ENCODE measurements around the gene SMAP1. TPM values are rescaled to one million over a fixed set of nuclear protein-coding genes. Genes with fewer than 3 reads are reported as not detected.

Gene SMAP1
- total and polyA plus RNA-seq, 9 of the 15 experiments (the other 6 are each of a cell fraction or from before 2014, with no cell fraction given) = 11.4 to 26.4 (median 15.5) TPM

- TF ChIP-seq, protein P1, sequence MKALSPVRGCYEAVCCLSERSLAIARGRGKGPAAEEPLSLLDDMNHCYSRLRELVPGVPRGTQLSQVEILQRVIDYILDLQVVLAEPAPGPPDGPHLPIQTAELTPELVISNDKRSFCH (CRISPR knock-in tag; IDR thresholded peaks at IDR 0.05) = no peak
- TF ChIP-seq, protein P1 (tag; IDR thresholded peaks at IDR 0.05) = no peak
- TF ChIP-seq, protein P2, sequence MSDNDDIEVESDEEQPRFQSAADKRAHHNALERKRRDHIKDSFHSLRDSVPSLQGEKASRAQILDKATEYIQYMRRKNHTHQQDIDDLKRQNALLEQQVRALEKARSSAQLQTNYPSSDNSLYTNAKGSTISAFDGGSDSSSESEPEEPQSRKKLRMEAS (CRISPR knock-in tag; IDR thresholded peaks at IDR 0.05) = no peak
- TF ChIP-seq HNRNPH1 (optimal IDR thresholded peaks at IDR 0.05; ENCODE audit: low read depth, low read length) = no peak
- no peak for TF ChIP-seq ELF4 (CRISPR knock-in tag; IDR thresholded peaks at IDR 0.05)
- TF ChIP-seq POLR2AphosphoS5 (IDR thresholded peaks at IDR 0.05; ENCODE audit: control insufficient read depth, insufficient read depth, low read depth, low read length) = no peak
- TF ChIP-seq MAFG (tag; conservative IDR thresholded peaks at IDR 0.05) = no peak
- no peak; the same call in 1 of the 2 replicates for TF ChIP-seq GABPA (tag; conservative IDR thresholded peaks at IDR 0.05; ENCODE audit: low read depth)
These were observed 16.3 kb upstream of the SMAP1 start (continued) for GRCh38 chr6:70651326-70651905.

DNA sequence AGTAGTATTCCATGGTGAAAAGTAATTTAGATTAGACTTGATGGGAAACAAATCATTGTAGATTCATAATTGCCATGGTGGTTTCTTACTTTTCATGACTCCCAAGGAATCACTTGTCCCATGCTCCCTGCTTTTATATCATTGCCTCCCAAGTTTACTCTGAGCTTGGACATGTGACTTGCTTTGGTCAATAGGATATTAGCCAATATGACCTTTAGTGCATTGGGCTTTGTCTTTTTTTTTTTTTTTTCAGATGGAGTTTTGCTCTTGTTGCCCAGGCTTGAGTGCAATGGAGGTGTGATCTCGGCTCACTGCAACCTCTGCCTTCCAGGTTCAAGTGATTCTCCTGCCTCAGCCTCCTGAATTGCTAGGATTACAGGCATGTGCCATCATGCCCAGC lies 15.5 kb upstream of the SMAP1 start:
- no peak overlapping the region for H3K27ac ChIP-seq (ENCODE audit: extremely low read depth, low read depth, low read length)
- H3K4me3 ChIP-seq = no peak overlapping the region
- CTCF ChIA-PET (ENCODE audit: low intra/inter-chr PET ratio) = no interaction called here
- DNase-seq (ENCODE audit: extremely low read depth in 1 of 4, low spot score in 3 of 4) (no peak), FAIRE-seq (no peak), ATAC-seq (no peak)
- in situ Hi-C loops (cut with MboI) (no loop called here), intact Hi-C loops (cut with micrococcal nuclease) (no loop called here)
- no peaks in the 10 kb centered on the region for H3K4me1 ChIP-seq (replicated peaks in 1 of 2; ENCODE audit: control insufficient read depth in 2 of 2, insufficient read depth in 2 of 2, low read length in 2 of 2)
- H4K20me1 ChIP-seq (replicated peaks; ENCODE audit: control insufficient read depth, insufficient read depth, low read length) = no peaks in the 10 kb centered on the region
- H3K9me1 ChIP-seq (ENCODE audit: control insufficient read depth, insufficient read depth, low read length) = no peaks in the 10 kb centered on the region
- WGBS (ENCODE audit: insufficient coverage, low coverage, missing lambda C conversion rate) = 0% methylated on average over 1 of the region's 1 CpG
- TF ChIP-seq MAZ (CRISPR knock-in tag; conservative IDR thresholded peaks at IDR 0.05 in 1 of 2, IDR thresholded peaks at IDR 0.05 in 1 of 2) (no peak), ZNF507 (tag; conservative IDR thresholded peaks at IDR 0.05) (no peak), FOXA1 (IDR thresholded peaks at IDR 0.05; ENCODE audit: borderline replicate concordance) (no peak), ILF3 (IDR thresholded peaks at IDR 0.05; ENCODE audit: borderline replicate concordance) (no peak), HMGN3 (IDR thresholded peaks at IDR 0.05; ENCODE audit: borderline replicate concordance, extremely low read depth, insufficient read length, low read depth, low read length) (no peak), HDAC3 (IDR thresholded peaks at IDR 0.05; ENCODE audit: borderline replicate concordance, partially characterized antibody) (no peak), HDAC6 (IDR thresholded peaks at IDR 0.05; ENCODE audit: low read depth, low read length) (no peak)
- POLR2A ChIA-PET = interaction anchor here (2.4 kb wide), 1 partner anchor 86 kb away, joined by 6 read pairs; the partner anchor contains the start of gene SDHAF4
- no peaks in the 10 kb centered on the region for H3K36me3 ChIP-seq (ENCODE audit: control insufficient read depth, insufficient read depth, low read length)
- H3K4me2 ChIP-seq (ENCODE audit: insufficient read depth, low read length) = no peak overlapping the region
- no peak overlapping the region for H2AFZ ChIP-seq (ENCODE audit: low read depth, low read length)
- H3K27me3 ChIP-seq (ENCODE audit: control insufficient read depth in 2 of 2, insufficient read depth in 2 of 2, low read length in 2 of 2) = peaks cover 3 to 5% of the 10 kb centered on the region in 2 experiments; a peak in 2 of 5 replicates
- H3K9ac ChIP-seq (ENCODE audit: insufficient read depth in 1 of 2, low read depth in 2 of 2, low read length in 2 of 2) = no peak overlapping the region
- H3K9me3 ChIP-seq (replicated peaks; ENCODE audit: control insufficient read depth, insufficient read depth, low read depth, low read length) = no peaks in the 10 kb centered on the region
- H3K79me2 ChIP-seq (ENCODE audit: control insufficient read depth, insufficient read depth, low read length) = no peaks in the 10 kb centered on the region
- BruUV-seq (replicated peaks) = no TSS peak

Measured in K562 (cell line).